GM12873 (cell line): ENCODE results near the gene JADE1.

Source experiments
- TF ChIP-seq, protein P1 (sequence below): IDR thresholded peaks from 2 replicates; pipeline ENCODE4 v1.5.1; 2012; ENCODE audit warnings: low read depth, mild to moderate bottlenecking, moderate library complexity, low read length, control low read depth; ENCODE audit not compliant: insufficient read depth; ENCODE audit errors: missing control alignments

JADE1 gene

DNA sequence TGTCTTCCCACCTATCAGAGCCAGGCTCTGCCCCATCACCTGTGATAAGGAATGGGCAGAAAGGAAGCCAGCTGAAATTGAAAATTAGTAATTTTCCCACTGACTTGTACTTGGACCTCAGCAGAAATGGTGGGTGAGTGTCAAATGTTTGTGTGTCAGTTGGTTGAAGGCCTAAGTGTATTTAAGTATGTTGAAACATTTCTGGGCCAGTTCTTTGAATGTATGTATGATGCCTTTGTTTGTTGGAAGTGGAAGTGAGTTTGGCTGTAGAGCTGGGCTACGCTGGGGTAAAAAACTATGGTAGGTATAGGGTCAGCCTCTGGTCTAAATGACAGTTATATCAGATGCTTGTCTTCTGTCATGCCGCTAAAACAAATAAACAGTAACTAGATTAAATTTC, 27.7 kb downstream of the JADE1 start:
- TF ChIP-seq, protein P1, sequence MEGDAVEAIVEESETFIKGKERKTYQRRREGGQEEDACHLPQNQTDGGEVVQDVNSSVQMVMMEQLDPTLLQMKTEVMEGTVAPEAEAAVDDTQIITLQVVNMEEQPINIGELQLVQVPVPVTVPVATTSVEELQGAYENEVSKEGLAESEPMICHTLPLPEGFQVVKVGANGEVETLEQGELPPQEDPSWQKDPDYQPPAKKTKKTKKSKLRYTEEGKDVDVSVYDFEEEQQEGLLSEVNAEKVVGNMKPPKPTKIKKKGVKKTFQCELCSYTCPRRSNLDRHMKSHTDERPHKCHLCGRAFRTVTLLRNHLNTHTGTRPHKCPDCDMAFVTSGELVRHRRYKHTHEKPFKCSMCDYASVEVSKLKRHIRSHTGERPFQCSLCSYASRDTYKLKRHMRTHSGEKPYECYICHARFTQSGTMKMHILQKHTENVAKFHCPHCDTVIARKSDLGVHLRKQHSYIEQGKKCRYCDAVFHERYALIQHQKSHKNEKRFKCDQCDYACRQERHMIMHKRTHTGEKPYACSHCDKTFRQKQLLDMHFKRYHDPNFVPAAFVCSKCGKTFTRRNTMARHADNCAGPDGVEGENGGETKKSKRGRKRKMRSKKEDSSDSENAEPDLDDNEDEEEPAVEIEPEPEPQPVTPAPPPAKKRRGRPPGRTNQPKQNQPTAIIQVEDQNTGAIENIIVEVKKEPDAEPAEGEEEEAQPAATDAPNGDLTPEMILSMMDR: no peak

DNA sequence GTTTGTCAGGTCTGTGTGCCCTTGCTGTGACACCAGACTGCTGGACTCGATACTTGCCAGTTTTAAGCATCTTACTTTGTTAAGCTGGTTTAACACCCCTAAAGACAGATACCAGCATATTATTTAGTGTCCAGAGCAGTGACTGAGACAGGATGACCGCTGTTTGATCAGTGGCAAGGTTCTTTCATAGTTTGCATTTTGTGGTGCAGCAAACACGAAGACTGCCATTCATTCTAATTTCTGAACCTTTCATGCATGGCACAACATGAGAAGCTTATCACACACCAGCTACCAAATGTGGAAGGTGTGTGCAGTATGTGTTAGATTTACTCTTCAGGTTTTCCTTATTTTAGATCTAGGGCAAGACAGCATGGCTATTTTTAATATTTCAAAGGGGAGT, 28.2 kb downstream of the JADE1 start:
- TF ChIP-seq, protein P1: no peak

DNA sequence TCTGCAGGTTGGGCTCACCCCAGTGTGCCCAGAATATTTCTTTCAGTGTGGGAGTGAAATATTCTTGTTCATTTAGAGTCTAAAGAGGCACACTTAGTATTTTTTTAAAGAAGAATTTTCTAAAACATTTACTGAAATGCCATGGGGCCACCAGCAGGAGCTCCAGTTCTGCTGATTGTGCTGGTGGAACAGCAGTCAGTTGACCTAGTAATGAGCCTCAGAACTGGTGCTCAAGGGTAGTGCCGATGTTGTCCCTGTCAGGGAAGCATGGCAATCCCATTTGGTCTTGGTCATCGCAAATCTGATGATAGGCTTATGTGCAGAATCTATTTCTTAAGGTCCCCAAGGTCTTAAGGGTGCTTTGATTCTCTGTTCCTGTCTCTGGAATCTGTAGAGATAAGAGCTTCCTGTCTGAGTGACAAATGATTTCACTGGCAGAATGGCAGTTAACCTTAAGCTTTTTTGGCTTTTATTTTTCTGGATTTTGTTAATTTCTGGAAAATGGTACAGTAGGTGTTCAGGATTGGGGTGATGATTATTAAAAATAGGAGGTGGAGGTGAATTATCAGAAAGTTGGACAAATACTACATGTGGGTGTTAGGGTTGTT, 31.3 kb downstream of the JADE1 start:
- TF ChIP-seq, protein P1: peak; percentile 14

DNA sequence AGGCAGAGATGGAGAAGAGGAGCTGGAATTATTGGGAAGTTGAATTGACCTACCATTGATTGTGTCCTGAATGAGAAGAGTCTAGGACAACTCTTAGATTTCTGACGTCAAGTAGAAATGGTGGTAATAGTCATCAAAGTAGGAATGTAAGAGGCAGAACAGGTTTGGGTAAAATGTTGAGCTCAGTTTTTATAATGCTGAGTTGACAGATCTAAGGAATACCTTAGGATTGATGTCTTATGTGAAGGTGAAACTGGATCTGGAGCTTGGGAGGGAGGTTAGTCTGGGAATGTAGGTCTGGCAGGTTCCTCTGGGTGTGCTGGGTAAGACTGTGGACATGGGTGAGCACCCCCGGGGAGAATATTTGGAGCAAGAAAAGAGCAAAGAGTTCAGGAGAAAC, 31.9 kb downstream of the JADE1 start:
- TF ChIP-seq, protein P1: no peak

DNA sequence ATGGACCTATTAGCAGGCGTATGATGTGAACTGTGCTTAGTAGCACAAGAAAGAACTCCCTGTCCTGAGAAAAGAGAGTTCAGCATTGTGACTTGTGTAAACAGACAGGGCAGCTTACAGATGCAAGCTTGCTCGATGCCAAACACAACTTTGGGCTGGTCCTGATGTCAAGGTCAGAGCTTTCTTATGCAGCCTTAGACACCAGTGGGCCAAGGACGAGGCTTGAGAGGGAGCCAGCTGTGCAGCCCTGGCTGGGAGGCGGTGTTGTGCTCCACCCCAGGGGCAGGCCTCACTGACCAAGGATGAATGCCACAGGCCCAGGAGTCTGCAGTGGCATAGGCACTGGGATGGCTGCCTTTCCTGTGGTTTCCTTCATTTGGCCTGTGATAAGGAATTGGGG, 35.4 kb downstream of the JADE1 start:
- TF ChIP-seq, protein P1: no peak

DNA sequence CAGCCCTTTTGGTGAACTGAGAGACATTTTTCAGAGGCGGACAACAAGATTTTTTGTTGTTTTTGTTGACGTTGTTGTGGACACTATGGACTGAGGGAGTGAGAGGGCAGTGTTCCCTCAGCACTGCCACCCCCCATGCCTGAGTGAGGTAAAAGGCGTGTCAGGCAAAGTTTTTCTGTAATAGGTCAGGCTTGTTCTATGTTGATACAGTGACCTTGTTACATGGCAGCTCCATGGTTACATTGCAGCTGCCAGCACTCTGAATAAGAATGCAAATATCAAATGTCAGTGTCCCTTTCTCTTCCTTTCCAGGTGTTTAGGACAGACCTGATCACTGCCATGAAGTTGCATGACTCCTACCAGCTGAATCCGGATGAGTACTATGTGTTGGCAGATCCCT, 36.6 kb downstream of the JADE1 start:
- TF ChIP-seq, protein P1: no peak

DNA sequence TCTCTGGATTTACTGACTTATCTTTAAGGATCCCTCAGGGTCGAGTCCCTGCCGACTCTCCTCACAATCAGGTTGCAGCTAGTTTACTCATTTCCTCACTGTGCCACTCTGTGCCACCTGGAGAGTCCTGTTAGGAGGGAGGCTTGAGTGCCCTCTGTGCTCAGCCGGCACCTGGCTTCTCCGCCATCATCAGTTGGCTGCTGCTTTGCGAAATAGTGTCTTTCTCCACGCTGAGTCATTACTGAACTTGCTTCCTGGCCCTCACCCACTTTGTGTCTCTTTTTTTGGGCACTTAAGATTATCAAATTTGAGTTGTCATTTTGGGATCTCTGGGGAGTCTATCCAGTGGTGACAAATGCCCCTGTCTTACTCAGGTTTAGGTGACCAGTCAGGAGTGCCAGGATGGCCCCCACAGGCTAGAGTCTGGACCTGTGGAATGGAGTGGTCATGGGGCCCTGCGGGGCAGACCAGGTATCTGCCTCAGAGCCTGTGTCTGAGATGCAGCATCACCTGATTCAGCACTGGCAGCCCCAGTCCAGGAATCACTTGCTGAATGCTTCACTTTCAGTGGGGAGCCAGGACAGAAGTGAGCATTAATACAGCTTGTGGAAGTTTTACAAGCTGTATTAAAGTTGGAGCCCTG, 37.7 kb downstream of the JADE1 start:
- TF ChIP-seq, protein P1: no peak
